ENCODE measurements around the gene GPR156.

DNA sequence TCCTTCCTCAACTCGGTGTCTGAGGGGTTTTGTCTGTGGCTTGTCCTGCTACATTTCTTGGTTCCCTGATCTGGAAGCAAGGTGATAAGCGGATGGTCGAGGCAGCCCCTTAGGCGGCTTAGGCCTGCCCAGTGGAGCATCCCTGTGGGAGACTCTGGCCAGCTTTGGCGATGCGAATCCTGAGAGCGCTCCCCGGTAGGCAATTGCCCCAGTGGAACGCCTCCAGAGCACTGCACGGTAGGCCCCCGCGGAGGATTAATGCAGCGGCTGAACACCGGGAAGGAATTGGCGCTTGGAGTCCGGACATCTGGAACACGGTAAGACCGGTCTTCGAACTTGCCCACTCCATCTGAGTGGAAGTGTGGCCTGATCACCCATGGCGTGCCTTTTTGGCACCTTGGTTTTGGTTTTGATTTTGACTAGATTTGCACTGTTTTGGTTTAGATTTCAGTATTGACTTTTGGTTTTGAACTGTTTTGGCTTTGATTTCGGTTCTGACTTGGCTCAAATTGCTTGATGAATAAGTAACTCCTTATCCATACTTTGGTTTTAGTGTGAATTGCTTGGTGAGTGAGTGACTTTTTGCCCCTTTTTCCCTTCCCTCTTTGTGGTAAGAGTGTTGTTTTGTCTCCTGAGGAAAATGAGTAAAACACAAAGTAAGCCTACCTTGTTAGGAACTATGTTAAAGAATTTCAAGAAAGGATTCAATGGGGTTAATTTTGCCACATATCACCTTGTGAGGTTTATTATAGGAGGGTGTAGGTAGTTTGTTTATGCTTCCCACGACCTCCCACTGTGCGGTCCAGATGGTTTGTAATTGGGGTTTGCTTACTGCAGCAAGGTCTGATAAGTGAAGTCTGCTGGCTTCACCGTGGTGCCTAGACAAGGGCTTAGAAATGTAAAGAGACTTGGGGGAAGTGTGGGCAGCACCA is 27.1 kb upstream of the GPR156 start:
- TF ChIP-seq, protein P1, sequence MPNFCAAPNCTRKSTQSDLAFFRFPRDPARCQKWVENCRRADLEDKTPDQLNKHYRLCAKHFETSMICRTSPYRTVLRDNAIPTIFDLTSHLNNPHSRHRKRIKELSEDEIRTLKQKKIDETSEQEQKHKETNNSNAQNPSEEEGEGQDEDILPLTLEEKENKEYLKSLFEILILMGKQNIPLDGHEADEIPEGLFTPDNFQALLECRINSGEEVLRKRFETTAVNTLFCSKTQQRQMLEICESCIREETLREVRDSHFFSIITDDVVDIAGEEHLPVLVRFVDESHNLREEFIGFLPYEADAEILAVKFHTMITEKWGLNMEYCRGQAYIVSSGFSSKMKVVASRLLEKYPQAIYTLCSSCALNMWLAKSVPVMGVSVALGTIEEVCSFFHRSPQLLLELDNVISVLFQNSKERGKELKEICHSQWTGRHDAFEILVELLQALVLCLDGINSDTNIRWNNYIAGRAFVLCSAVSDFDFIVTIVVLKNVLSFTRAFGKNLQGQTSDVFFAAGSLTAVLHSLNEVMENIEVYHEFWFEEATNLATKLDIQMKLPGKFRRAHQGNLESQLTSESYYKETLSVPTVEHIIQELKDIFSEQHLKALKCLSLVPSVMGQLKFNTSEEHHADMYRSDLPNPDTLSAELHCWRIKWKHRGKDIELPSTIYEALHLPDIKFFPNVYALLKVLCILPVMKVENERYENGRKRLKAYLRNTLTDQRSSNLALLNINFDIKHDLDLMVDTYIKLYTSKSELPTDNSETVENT (CRISPR knock-in tag; IDR thresholded peaks at IDR 0.05) = no peak
- TF ChIP-seq SMARCA5 (IDR thresholded peaks at IDR 0.05) (no peak), POLR2A (conservative IDR thresholded peaks at IDR 0.05) (no peak), ESRRB (CRISPR knock-in tag; IDR thresholded peaks at IDR 0.05; ENCODE audit: borderline replicate concordance) (no peak), ZNF282 (CRISPR knock-in tag; IDR thresholded peaks at IDR 0.05) (no peak), ZNF121 (CRISPR knock-in tag; conservative IDR thresholded peaks at IDR 0.05) (no peak), EWSR1 (IDR thresholded peaks at IDR 0.05; ENCODE audit: borderline replicate concordance, low read depth, partially characterized antibody) (no peak), JUN (IDR thresholded peaks at IDR 0.05; ENCODE audit: borderline replicate concordance, low read depth, low read length) (no peak), JUN (CRISPR knock-in tag; IDR thresholded peaks at IDR 0.05; ENCODE audit: borderline replicate concordance) (no peak), NR3C1 (CRISPR knock-in tag; IDR thresholded peaks at IDR 0.05) (no peak), CBX5 (IDR thresholded peaks at IDR 0.05; ENCODE audit: borderline replicate concordance, low read depth) (no peak), TCFL5 (CRISPR knock-in tag; conservative IDR thresholded peaks at IDR 0.05) (no peak), FOXM1 (IDR thresholded peaks at IDR 0.05; ENCODE audit: low read depth) (no peak), FOXM1 (CRISPR knock-in tag; IDR thresholded peaks at IDR 0.05; ENCODE audit: low read depth) (no peak)
- TF ChIP-seq, protein P2, sequence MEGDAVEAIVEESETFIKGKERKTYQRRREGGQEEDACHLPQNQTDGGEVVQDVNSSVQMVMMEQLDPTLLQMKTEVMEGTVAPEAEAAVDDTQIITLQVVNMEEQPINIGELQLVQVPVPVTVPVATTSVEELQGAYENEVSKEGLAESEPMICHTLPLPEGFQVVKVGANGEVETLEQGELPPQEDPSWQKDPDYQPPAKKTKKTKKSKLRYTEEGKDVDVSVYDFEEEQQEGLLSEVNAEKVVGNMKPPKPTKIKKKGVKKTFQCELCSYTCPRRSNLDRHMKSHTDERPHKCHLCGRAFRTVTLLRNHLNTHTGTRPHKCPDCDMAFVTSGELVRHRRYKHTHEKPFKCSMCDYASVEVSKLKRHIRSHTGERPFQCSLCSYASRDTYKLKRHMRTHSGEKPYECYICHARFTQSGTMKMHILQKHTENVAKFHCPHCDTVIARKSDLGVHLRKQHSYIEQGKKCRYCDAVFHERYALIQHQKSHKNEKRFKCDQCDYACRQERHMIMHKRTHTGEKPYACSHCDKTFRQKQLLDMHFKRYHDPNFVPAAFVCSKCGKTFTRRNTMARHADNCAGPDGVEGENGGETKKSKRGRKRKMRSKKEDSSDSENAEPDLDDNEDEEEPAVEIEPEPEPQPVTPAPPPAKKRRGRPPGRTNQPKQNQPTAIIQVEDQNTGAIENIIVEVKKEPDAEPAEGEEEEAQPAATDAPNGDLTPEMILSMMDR (IDR thresholded peaks at IDR 0.05 in 2 of 3, conservative IDR thresholded peaks at IDR 0.05 in 1 of 3; ENCODE audit: insufficient read depth in 2 of 3, low read depth in 1 of 3, low read length in 3 of 3) = no peak
- TF ChIP-seq, protein P3, sequence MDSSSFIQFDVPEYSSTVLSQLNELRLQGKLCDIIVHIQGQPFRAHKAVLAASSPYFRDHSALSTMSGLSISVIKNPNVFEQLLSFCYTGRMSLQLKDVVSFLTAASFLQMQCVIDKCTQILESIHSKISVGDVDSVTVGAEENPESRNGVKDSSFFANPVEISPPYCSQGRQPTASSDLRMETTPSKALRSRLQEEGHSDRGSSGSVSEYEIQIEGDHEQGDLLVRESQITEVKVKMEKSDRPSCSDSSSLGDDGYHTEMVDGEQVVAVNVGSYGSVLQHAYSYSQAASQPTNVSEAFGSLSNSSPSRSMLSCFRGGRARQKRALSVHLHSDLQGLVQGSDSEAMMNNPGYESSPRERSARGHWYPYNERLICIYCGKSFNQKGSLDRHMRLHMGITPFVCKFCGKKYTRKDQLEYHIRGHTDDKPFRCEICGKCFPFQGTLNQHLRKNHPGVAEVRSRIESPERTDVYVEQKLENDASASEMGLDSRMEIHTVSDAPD (CRISPR knock-in tag; IDR thresholded peaks at IDR 0.05) = no peak

Data from K562 (cell line).